ENCODE data around the gene PDCL3. TPM values are rescaled to one million over a fixed set of nuclear protein-coding genes. Genes with fewer than 3 reads are reported as not detected.

The PDCL3 gene
- total and polyA plus RNA-seq, 9 donors: 17.8 to 49.3 (median 36.7) TPM

GRCh38 chr2:100584816-100585215 lies 22.0 kb downstream of the PDCL3 start:
- H3K4me3 ChIP-seq (ENCODE audit: low read length): no peak overlapping the region
- H3K36me3 ChIP-seq (ENCODE audit: control insufficient read depth, insufficient read depth, low read length): no peaks in the 10 kb centered on the region
- no CpG with 5 or more reads among the region's 3 CpGs for WGBS (ENCODE audit: insufficient coverage)
- DNase-seq: no peak
- H3K4me1 ChIP-seq (ENCODE audit: control insufficient read depth, insufficient read depth, low read length): no peaks in the 10 kb centered on the region
- no peaks in the 10 kb centered on the region for H3K27me3 ChIP-seq (ENCODE audit: control insufficient read depth, insufficient read depth, low read length)
- H3K27ac ChIP-seq (ENCODE audit: low read length): no peak overlapping the region
- H3K9me3 ChIP-seq (replicated peaks; ENCODE audit: control insufficient read depth, low read depth, low read length): no peaks in the 10 kb centered on the region

GRCh38 chr2:100588071-100588786 lies 25.4 kb downstream of the PDCL3 start:
- no peak for DNase-seq
- no peaks in the 10 kb centered on the region for H3K36me3 ChIP-seq (ENCODE audit: control insufficient read depth, insufficient read depth, low read length)
- no peak overlapping the region for H3K27ac ChIP-seq (ENCODE audit: low read length)
- H3K4me3 ChIP-seq (ENCODE audit: low read length): no peak overlapping the region
- WGBS (ENCODE audit: insufficient coverage): no CpG with 5 or more reads among the region's 7 CpGs
- H3K4me1 ChIP-seq (ENCODE audit: control insufficient read depth, insufficient read depth, low read length): no peaks in the 10 kb centered on the region
- H3K9me3 ChIP-seq (replicated peaks; ENCODE audit: control insufficient read depth, low read depth, low read length): no peaks in the 10 kb centered on the region
- no peaks in the 10 kb centered on the region for H3K27me3 ChIP-seq (ENCODE audit: control insufficient read depth, insufficient read depth, low read length)

GRCh38 chr2:100589527-100589926 lies 26.7 kb downstream of the PDCL3 start:
- no peaks in the 10 kb centered on the region for H3K9me3 ChIP-seq (replicated peaks; ENCODE audit: control insufficient read depth, low read depth, low read length)
- H3K4me3 ChIP-seq (ENCODE audit: low read length): no peak overlapping the region
- H3K36me3 ChIP-seq (ENCODE audit: control insufficient read depth, insufficient read depth, low read length): no peaks in the 10 kb centered on the region
- H3K27me3 ChIP-seq (ENCODE audit: control insufficient read depth, insufficient read depth, low read length): no peaks in the 10 kb centered on the region
- DNase-seq: no peak
- H3K27ac ChIP-seq (ENCODE audit: low read length): no peak overlapping the region
- H3K4me1 ChIP-seq (ENCODE audit: control insufficient read depth, insufficient read depth, low read length): no peaks in the 10 kb centered on the region
- no CpG with 5 or more reads among the region's 3 CpGs for WGBS (ENCODE audit: insufficient coverage)

- Histone ChIP-seq H3K4me1 (ENCODE audit: control insufficient read depth, insufficient read depth, low read length) (no peaks in the 10 kb centered on the region), H3K4me3 (ENCODE audit: low read length) (no peak overlapping the region), H3K36me3 (ENCODE audit: control insufficient read depth, insufficient read depth, low read length) (no peaks in the 10 kb centered on the region), H3K27ac (ENCODE audit: low read length) (no peak overlapping the region), H3K27me3 (ENCODE audit: control insufficient read depth, insufficient read depth, low read length) (no peaks in the 10 kb centered on the region), H3K9me3 (replicated peaks; ENCODE audit: control insufficient read depth, low read depth, low read length) (no peaks in the 10 kb centered on the region)
- 63% methylated on average over 1 of the region's 1 CpG for WGBS (ENCODE audit: insufficient coverage)
- DNase-seq: no peak
These were observed 29.4 kb downstream of the PDCL3 start for GRCh38 chr2:100592226-100592625.

GRCh38 chr2:100596465-100596864 lies 33.7 kb downstream of the PDCL3 start:
- 88% methylated on average over 2 of the region's 5 CpGs for WGBS (ENCODE audit: insufficient coverage)

GRCh38 chr2:100599566-100599965 lies 36.8 kb downstream of the PDCL3 start:
- H3K36me3 ChIP-seq (ENCODE audit: control insufficient read depth, insufficient read depth, low read length): no peaks in the 10 kb centered on the region
- H3K9me3 ChIP-seq (replicated peaks; ENCODE audit: control insufficient read depth, low read depth, low read length): no peaks in the 10 kb centered on the region
- WGBS (ENCODE audit: insufficient coverage): 83% methylated on average over 1 of the region's 3 CpGs
- H3K4me1 ChIP-seq (ENCODE audit: control insufficient read depth, insufficient read depth, low read length): peaks cover 5% of the 10 kb centered on the region
- H3K4me3 ChIP-seq (ENCODE audit: low read length): no peak overlapping the region
- no peak for DNase-seq
- H3K27me3 ChIP-seq (ENCODE audit: control insufficient read depth, insufficient read depth, low read length): no peaks in the 10 kb centered on the region
- H3K27ac ChIP-seq (ENCODE audit: low read length): no peak overlapping the region

More at GRCh38 chr2:100596465-100596864, 33.7 kb downstream of the PDCL3 start:
- H3K27ac ChIP-seq (ENCODE audit: low read length): no peak overlapping the region
- no peak for DNase-seq
- H3K9me3 ChIP-seq (replicated peaks; ENCODE audit: control insufficient read depth, low read depth, low read length): no peaks in the 10 kb centered on the region
- H3K4me1 ChIP-seq (ENCODE audit: control insufficient read depth, insufficient read depth, low read length): no peaks in the 10 kb centered on the region
- no peak overlapping the region for H3K4me3 ChIP-seq (ENCODE audit: low read length)
- no peaks in the 10 kb centered on the region for H3K36me3 ChIP-seq (ENCODE audit: control insufficient read depth, insufficient read depth, low read length)
- H3K27me3 ChIP-seq (ENCODE audit: control insufficient read depth, insufficient read depth, low read length): no peaks in the 10 kb centered on the region

GRCh38 chr2:100601661-100602060 lies 38.9 kb downstream of the PDCL3 start:
- Histone ChIP-seq H3K36me3 (ENCODE audit: control insufficient read depth, insufficient read depth, low read length) (no peaks in the 10 kb centered on the region), H3K4me1 (ENCODE audit: control insufficient read depth, insufficient read depth, low read length) (peaks cover 5% of the 10 kb centered on the region), H3K4me3 (ENCODE audit: low read length) (no peak overlapping the region), H3K27me3 (ENCODE audit: control insufficient read depth, insufficient read depth, low read length) (no peaks in the 10 kb centered on the region), H3K27ac (ENCODE audit: low read length) (no peak overlapping the region), H3K9me3 (replicated peaks; ENCODE audit: control insufficient read depth, low read depth, low read length) (no peaks in the 10 kb centered on the region)
- DNase-seq: no peak
- 98% methylated on average over 3 of the region's 3 CpGs for WGBS (ENCODE audit: insufficient coverage)

- Histone ChIP-seq H3K9me3 (replicated peaks; ENCODE audit: control insufficient read depth, low read depth, low read length) (no peaks in the 10 kb centered on the region), H3K4me3 (ENCODE audit: low read length) (no peak overlapping the region), H3K27ac (ENCODE audit: low read length) (no peak overlapping the region), H3K4me1 (ENCODE audit: control insufficient read depth, insufficient read depth, low read length) (peaks cover 5% of the 10 kb centered on the region), H3K36me3 (ENCODE audit: control insufficient read depth, insufficient read depth, low read length) (no peaks in the 10 kb centered on the region), H3K27me3 (ENCODE audit: control insufficient read depth, insufficient read depth, low read length) (no peaks in the 10 kb centered on the region)
- WGBS (ENCODE audit: insufficient coverage): 90% methylated on average over 7 of the region's 7 CpGs
- DNase-seq: no peak
These were observed 40.6 kb downstream of the PDCL3 start for GRCh38 chr2:100603414-100603813.

- Histone ChIP-seq H3K4me3 (ENCODE audit: low read length) (no peak overlapping the region), H3K27ac (ENCODE audit: low read length) (peak overlapping the region; percentile 37), H3K27me3 (ENCODE audit: control insufficient read depth, insufficient read depth, low read length) (no peaks in the 10 kb centered on the region), H3K4me1 (ENCODE audit: control insufficient read depth, insufficient read depth, low read length) (peaks cover 5% of the 10 kb centered on the region), H3K9me3 (replicated peaks; ENCODE audit: control insufficient read depth, low read depth, low read length) (no peaks in the 10 kb centered on the region), H3K36me3 (ENCODE audit: control insufficient read depth, insufficient read depth, low read length) (no peaks in the 10 kb centered on the region)
- DNase-seq: peak; percentile 90
- 29% methylated on average over 5 of the region's 10 CpGs for WGBS (ENCODE audit: insufficient coverage)
These were observed 41.3 kb downstream of the PDCL3 start for GRCh38 chr2:100603948-100604633.

- H3K36me3 ChIP-seq (ENCODE audit: control insufficient read depth, insufficient read depth, low read length): no peaks in the 10 kb centered on the region
- H3K27ac ChIP-seq (ENCODE audit: low read length): no peak overlapping the region
- WGBS (ENCODE audit: insufficient coverage): 80% methylated on average over 1 of the region's 5 CpGs
- H3K9me3 ChIP-seq (replicated peaks; ENCODE audit: control insufficient read depth, low read depth, low read length): no peaks in the 10 kb centered on the region
- peaks cover 14% of the 10 kb centered on the region for H3K4me1 ChIP-seq (ENCODE audit: control insufficient read depth, insufficient read depth, low read length)
- H3K4me3 ChIP-seq (ENCODE audit: low read length): no peak overlapping the region
- no peaks in the 10 kb centered on the region for H3K27me3 ChIP-seq (ENCODE audit: control insufficient read depth, insufficient read depth, low read length)
- no peak for DNase-seq
These were observed 43.5 kb downstream of the PDCL3 start for GRCh38 chr2:100606332-100606725.
